OCI-LY1 (cell line): ENCODE results near the gene PTPRT.

Source experiments
- CTCF ChIP-seq: fragments of 200-600 bp; sonication (generic), shearing (Covaris generic); IDR thresholded peaks from 2 replicates; pipeline ENCODE4 v1.5.1; 2017; ENCODE audit warnings: mild to moderate bottlenecking, antibody characterized with exemption, low read length, moderate library complexity, mixed read lengths
- EZH2 ChIP-seq: fragments of 200-600 bp; sonication (generic), shearing (Covaris generic); IDR thresholded peaks from 2 replicates; pipeline ENCODE4 v1.8.0; 2017; ENCODE audit warnings: borderline replicate concordance, mixed run types, mild to moderate bottlenecking, antibody characterized with exemption, low read length, moderate library complexity, mixed read lengths

GRCh38 chr20:43016257-43016656 lies 173.4 kb downstream of the PTPRT start:
- TF ChIP-seq CTCF (no peak), EZH2 (no peak)
